ENCODE measurements around the gene PRKG2. TPM values are rescaled to one million over a fixed set of nuclear protein-coding genes. Genes with fewer than 3 reads are reported as not detected.

Gene PRKG2
- total and polyA plus RNA-seq, 12 donors: 0.16 to 0.55 (median 0.20) TPM; not detected in 6

- DNase-seq: no peak
- H3K27ac ChIP-seq: no peak overlapping the region
- H3K27me3 ChIP-seq: no peaks in the 10 kb centered on the region
- no peak overlapping the region for H3K4me3 ChIP-seq
- H3K9me3 ChIP-seq (replicated peaks in 1 of 3): no peaks in the 10 kb centered on the region
- intact Hi-C loops (cut with DNase I): no loop called here
- no peaks in the 10 kb centered on the region for H3K36me3 ChIP-seq (replicated peaks in 1 of 2)
- TF ChIP-seq POLR2A (IDR thresholded peaks at IDR 0.05): no peak
- TF ChIP-seq, protein P1, sequence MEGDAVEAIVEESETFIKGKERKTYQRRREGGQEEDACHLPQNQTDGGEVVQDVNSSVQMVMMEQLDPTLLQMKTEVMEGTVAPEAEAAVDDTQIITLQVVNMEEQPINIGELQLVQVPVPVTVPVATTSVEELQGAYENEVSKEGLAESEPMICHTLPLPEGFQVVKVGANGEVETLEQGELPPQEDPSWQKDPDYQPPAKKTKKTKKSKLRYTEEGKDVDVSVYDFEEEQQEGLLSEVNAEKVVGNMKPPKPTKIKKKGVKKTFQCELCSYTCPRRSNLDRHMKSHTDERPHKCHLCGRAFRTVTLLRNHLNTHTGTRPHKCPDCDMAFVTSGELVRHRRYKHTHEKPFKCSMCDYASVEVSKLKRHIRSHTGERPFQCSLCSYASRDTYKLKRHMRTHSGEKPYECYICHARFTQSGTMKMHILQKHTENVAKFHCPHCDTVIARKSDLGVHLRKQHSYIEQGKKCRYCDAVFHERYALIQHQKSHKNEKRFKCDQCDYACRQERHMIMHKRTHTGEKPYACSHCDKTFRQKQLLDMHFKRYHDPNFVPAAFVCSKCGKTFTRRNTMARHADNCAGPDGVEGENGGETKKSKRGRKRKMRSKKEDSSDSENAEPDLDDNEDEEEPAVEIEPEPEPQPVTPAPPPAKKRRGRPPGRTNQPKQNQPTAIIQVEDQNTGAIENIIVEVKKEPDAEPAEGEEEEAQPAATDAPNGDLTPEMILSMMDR (IDR thresholded peaks at IDR 0.05): no peak
- WGBS, 4 donors: 63 to 79% (median 74%) methylated on average over 3 of the region's 3 CpGs
- H3K4me1 ChIP-seq (replicated peaks in 1 of 2): no peaks in the 10 kb centered on the region
These were observed 42.8 kb upstream of the PRKG2 start for GRCh38 chr4:81257816-81258215.

GRCh38 chr4:81257021-81257420 is 42.0 kb upstream of the PRKG2 start:
- Histone ChIP-seq H3K4me3 (no peak overlapping the region), H3K27me3 (no peaks in the 10 kb centered on the region), H3K27ac (no peak overlapping the region), H3K4me1 (replicated peaks in 1 of 2) (no peaks in the 10 kb centered on the region), H3K36me3 (replicated peaks in 1 of 2) (no peaks in the 10 kb centered on the region), H3K9me3 (replicated peaks in 1 of 3) (no peaks in the 10 kb centered on the region)
- TF ChIP-seq, protein P1 (IDR thresholded peaks at IDR 0.05): no peak
- no peak for TF ChIP-seq POLR2A (IDR thresholded peaks at IDR 0.05)
- 23 to 38% (median 27%) methylated on average over 1 of the region's 1 CpG for WGBS, 4 donors
- intact Hi-C loops (cut with DNase I): no loop called here
- no peak for DNase-seq

GRCh38 chr4:81256059-81256970 is 41.3 kb upstream of the PRKG2 start:
- WGBS, 4 donors: 60 to 71% (median 63%) methylated on average over 8 of the region's 8 CpGs
- intact Hi-C loops (cut with DNase I): no loop called here
- Histone ChIP-seq H3K4me3 (no peak overlapping the region), H3K27ac (no peak overlapping the region), H3K9me3 (replicated peaks in 1 of 3) (no peaks in the 10 kb centered on the region), H3K36me3 (replicated peaks in 1 of 2) (no peaks in the 10 kb centered on the region), H3K4me1 (replicated peaks in 1 of 2) (no peaks in the 10 kb centered on the region), H3K27me3 (no peaks in the 10 kb centered on the region)
- DNase-seq: no peak
- TF ChIP-seq, protein P1 (IDR thresholded peaks at IDR 0.05): no peak
- no peak for TF ChIP-seq POLR2A (IDR thresholded peaks at IDR 0.05)

DNA sequence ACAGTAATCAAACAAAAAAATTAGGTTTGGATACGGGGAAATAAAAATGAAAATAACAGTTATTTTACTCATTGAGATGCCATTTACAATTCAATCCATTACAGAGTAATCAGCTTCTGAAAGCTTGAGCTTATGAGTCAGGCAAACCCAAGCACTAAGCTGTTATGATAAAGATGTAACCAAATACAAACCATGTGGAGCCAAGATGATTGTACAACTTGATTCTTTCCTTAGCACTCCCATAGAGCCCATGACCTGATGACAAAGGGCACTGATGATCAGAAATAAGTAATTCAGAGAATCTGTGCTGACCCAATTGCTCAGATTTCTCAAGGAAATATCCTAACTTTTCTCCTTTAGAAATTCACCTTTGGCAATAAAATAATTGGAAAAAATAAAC is 40.5 kb upstream of the PRKG2 start:
- H3K4me3 ChIP-seq: no peak overlapping the region
- H3K27ac ChIP-seq: no peak overlapping the region
- no peak for TF ChIP-seq POLR2A (IDR thresholded peaks at IDR 0.05)
- TF ChIP-seq, protein P1 (IDR thresholded peaks at IDR 0.05): no peak
- no peaks in the 10 kb centered on the region for H3K9me3 ChIP-seq (replicated peaks in 1 of 3)
- intact Hi-C loops (cut with DNase I): no loop called here
- H3K27me3 ChIP-seq: no peaks in the 10 kb centered on the region
- H3K36me3 ChIP-seq (replicated peaks in 1 of 2): no peaks in the 10 kb centered on the region
- H3K4me1 ChIP-seq (replicated peaks in 1 of 2): no peaks in the 10 kb centered on the region
- 59 to 84% (median 74%) methylated on average over 1 of the region's 1 CpG for WGBS, 4 donors
- no peak for DNase-seq
